Subcutaneous abdominal adipose tissue (tissue), 5 donors: ENCODE data around the gene SYCE1L.
"Not testable (repeated sequence)": the region's sequence is repeated elsewhere in the genome, so short reads cannot be mapped to it uniquely, and the experiment has no call there.

Source experiments
- H3K27ac ChIP-seq: one replicate; pipeline ENCODE4 v1.7.0; 2013; ENCODE audit warnings: low read depth, mild to moderate bottlenecking, inconsistent platforms, low read length, moderate library complexity
- H3K27me3 ChIP-seq, 5 donors: one replicate each; pipeline ENCODE4 v1.7.0; 2013; ENCODE audit warnings: low read length in 5 of 5, inconsistent platforms in 1 of 5; ENCODE audit not compliant: control insufficient read depth in 5 of 5, insufficient read depth in 4 of 5
- H3K36me3 ChIP-seq, 5 donors: one replicate each; pipeline ENCODE4 v1.7.0; 2013; ENCODE audit warnings: low read length in 5 of 5; ENCODE audit not compliant: control insufficient read depth in 5 of 5, insufficient read depth in 5 of 5
- H3K4me1 ChIP-seq, 5 donors: one replicate each; pipeline ENCODE4 v1.7.0; 2013; ENCODE audit warnings: low read length in 5 of 5, mild to moderate bottlenecking in 3 of 5, moderate library complexity in 1 of 5; ENCODE audit not compliant: control insufficient read depth in 5 of 5, insufficient read depth in 5 of 5
- H3K4me3 ChIP-seq, 5 donors: one replicate each; pipeline ENCODE4 v1.7.0; 2013; ENCODE audit warnings: low read length in 5 of 5, low read depth in 1 of 5
- H3K9ac ChIP-seq, 5 donors: one replicate each; pipeline ENCODE4 v1.7.0; 2013; ENCODE audit warnings: low read length in 5 of 5, mild to moderate bottlenecking in 4 of 5, moderate library complexity in 3 of 5
- H3K9me3 ChIP-seq, 5 donors: one replicate each; pipeline ENCODE4 v1.7.0; 2013; ENCODE audit warnings: low read length in 5 of 5; ENCODE audit not compliant: control insufficient read depth in 5 of 5
- donor health status: healthy.
- donor health status: healthy.
- donor health status: healthy.
- donor health status: healthy.
- donor health status: healthy.

SYCE1L gene

GRCh38 chr16:77238593-77238992 lies 39.4 kb downstream of the SYCE1L start:
- H3K27me3 ChIP-seq = peaks cover 0 to 6% (median 0%) of the 10 kb centered on the region in 5 donors
- no peak overlapping the region for H3K9ac ChIP-seq
- H3K4me3 ChIP-seq = no peak overlapping the region
- no peaks in the 10 kb centered on the region for H3K9me3 ChIP-seq
- H3K4me1 ChIP-seq = peaks cover 4 to 8% (median 5%) of the 10 kb centered on the region in 5 donors
- no peaks in the 10 kb centered on the region for H3K36me3 ChIP-seq
- H3K27ac ChIP-seq = no peak overlapping the region

GRCh38 chr16:77242471-77242870 lies 43.3 kb downstream of the SYCE1L start:
- not testable (repeated sequence) for H3K9ac ChIP-seq, H3K36me3 ChIP-seq, H3K4me3 ChIP-seq, H3K27ac ChIP-seq, H3K27me3 ChIP-seq, H3K9me3 ChIP-seq
- H3K4me1 ChIP-seq = peaks cover 0 to 10% (median 6%) of the 10 kb centered on the region in 5 donors

GRCh38 chr16:77246150-77246549 lies 46.9 kb downstream of the SYCE1L start:
- Histone ChIP-seq H3K4me3 (no peak overlapping the region), H3K36me3 (no peaks in the 10 kb centered on the region), H3K9ac (no peak overlapping the region), H3K27ac (no peak overlapping the region), H3K9me3 (no peaks in the 10 kb centered on the region), H3K4me1 (peaks cover 0 to 13% (median 6%) of the 10 kb centered on the region in 5 donors), H3K27me3 (no peaks in the 10 kb centered on the region)

GRCh38 chr16:77250400-77250799 lies 51.2 kb downstream of the SYCE1L start:
- Histone ChIP-seq H3K36me3 (no peaks in the 10 kb centered on the region), H3K9ac (no peak overlapping the region), H3K27ac (no peak overlapping the region), H3K4me1 (peaks cover 0 to 13% (median 6%) of the 10 kb centered on the region in 5 donors), H3K27me3 (no peaks in the 10 kb centered on the region), H3K9me3 (no peaks in the 10 kb centered on the region), H3K4me3 (no peak overlapping the region)
